H1 (cell line): Measurements from ENCODE around the gene PLEKHN1. TPM values are rescaled to one million over a fixed set of nuclear protein-coding genes. Genes with fewer than 3 reads are reported as not detected.

ENCODE experiments used
- CTCF ChIA-PET: fragments of 300-600 bp; sonication (Branson Sonifier 250); formaldehyde crosslinking; loops from one replicate; lab custom pipeline; 2021; ENCODE audit not compliant: partially characterized antibody; lab: Charles Lee
- POLR2A ChIA-PET: fragments of 300-600 bp; sonication (Branson Sonifier 250); formaldehyde crosslinking; loops from one replicate; lab custom pipeline; 2021; ENCODE audit warnings: inconsistent platforms; ENCODE audit not compliant: partially characterized antibody; lab: Charles Lee
- DNase-seq, 2 experiments: peaks; one replicate each; pipeline versions ENCODE4 v3.0.0 to v3.0.0-alpha.2; 2010 to 2022; ENCODE audit warnings: low spot score in 2 of 2, low read depth in 1 of 2, mixed read lengths in 1 of 2
- FAIRE-seq: peaks from 2 replicates; lab custom pipeline; 2011; peaks lifted over from hg19 to GRCh38; lab: Jason Lieb, UNC
- H2AFZ ChIP-seq: 2 replicates; pipeline ENCODE4 v1.8.1; 2012; ENCODE audit warnings: low read length, inconsistent platforms
- H2AK5ac ChIP-seq: 2 replicates; pipeline ENCODE4 v1.6.1; 2013; ENCODE audit warnings: low read depth, low read length
- H2BK120ac ChIP-seq: replicated peaks from 2 replicates; pipeline ENCODE3; 2013; ENCODE audit warnings: low read depth, low read length, inconsistent platforms
- H2BK12ac ChIP-seq: 2 replicates; pipeline ENCODE4 v1.6.1; 2013; ENCODE audit warnings: low read depth, low read length
- H2BK15ac ChIP-seq: 2 replicates; pipeline ENCODE4 v1.6.1; 2013; ENCODE audit warnings: low read length
- H2BK20ac ChIP-seq: 2 replicates; pipeline ENCODE4 v1.6.1; 2013; ENCODE audit warnings: low read length
- H2BK5ac ChIP-seq: 2 replicates; pipeline ENCODE4 v1.6.1; 2013; ENCODE audit warnings: low read depth, low read length
- H3K14ac ChIP-seq: 2 replicates; pipeline ENCODE4 v1.6.1; 2013; ENCODE audit warnings: inconsistent platforms; ENCODE audit not compliant: insufficient read length
- H3K18ac ChIP-seq: 2 replicates; pipeline ENCODE4 v1.6.1; 2013; ENCODE audit warnings: low read length; ENCODE audit errors: extremely low read depth
- H3K23ac ChIP-seq: 2 replicates; pipeline ENCODE4 v1.6.1; 2013; ENCODE audit warnings: inconsistent platforms; ENCODE audit not compliant: insufficient read length
- H3K23me2 ChIP-seq: 2 replicates; pipeline ENCODE4 v1.6.1; 2013; ENCODE audit warnings: low read depth, low read length
- H3K27ac ChIP-seq: 2 replicates; pipeline ENCODE4 v1.6.1; 2011; ENCODE audit warnings: low read depth, low read length, inconsistent platforms
- H3K27me3 ChIP-seq, 4 experiments: replicated peaks in 1 of 4; 1 replicate in 1 of 4; 2 replicates in 3 of 4; pipeline versions ENCODE4 v1.6.1 to v1.8.1; 2011 to 2013; ENCODE audit warnings: low read length in 3 of 4, mild to moderate bottlenecking in 3 of 4, inconsistent platforms in 2 of 4, mixed read lengths in 2 of 4, moderate library complexity in 1 of 4; ENCODE audit not compliant: control insufficient read depth in 3 of 4, insufficient read depth in 3 of 4; ENCODE audit errors: extremely low read depth in 1 of 4
- H3K36me3 ChIP-seq, 4 experiments: 2 replicates each; pipeline versions ENCODE4 v1.6.1 to v1.8.1; 2011 to 2013; ENCODE audit warnings: mild to moderate bottlenecking in 4 of 4, low read length in 3 of 4, moderate library complexity in 2 of 4, control low read depth in 1 of 4, inconsistent platforms in 1 of 4; ENCODE audit not compliant: insufficient read depth in 4 of 4, control insufficient read depth in 2 of 4
- H3K4ac ChIP-seq: replicated peaks from 2 replicates; pipeline ENCODE3; 2013; ENCODE audit warnings: low read length, low read depth, mixed read lengths, inconsistent platforms; ENCODE audit not compliant: insufficient read length
- H3K4me1 ChIP-seq, 4 experiments: replicated peaks in 1 of 4; 1 replicate in 1 of 4; 2 replicates in 3 of 4; pipeline versions ENCODE4 v1.6.1 to v1.8.1; 2011 to 2013; ENCODE audit warnings: low read length in 3 of 4, inconsistent platforms in 2 of 4, mixed read lengths in 1 of 4; ENCODE audit not compliant: insufficient read depth in 4 of 4, control insufficient read depth in 3 of 4
- H3K4me2 ChIP-seq, 2 experiments: 2 replicates each; pipeline versions ENCODE4 v1.6.1 to v1.8.1; 2011 to 2013; ENCODE audit warnings: low read depth in 2 of 2, low read length in 2 of 2, control low read depth in 1 of 2, inconsistent platforms in 1 of 2, mild to moderate bottlenecking in 1 of 2; ENCODE audit not compliant: insufficient read depth in 1 of 2
- H3K4me3 ChIP-seq, 4 experiments: fragments of 200-600, 300-600 bp in 1 of 4; sonication (generic), shearing (Covaris generic), sonication (Bioruptor Twin) in 1 of 4; 2 replicates each; pipeline versions ENCODE4 v1.5.1 to v1.8.1; 2011 to 2016; ENCODE audit warnings: low read length in 4 of 4, low read depth in 3 of 4, control low read depth in 2 of 4, inconsistent platforms in 2 of 4, mild to moderate bottlenecking in 2 of 4, mixed read lengths in 1 of 4, moderate library complexity in 1 of 4; ENCODE audit not compliant: insufficient read depth in 2 of 4; ENCODE audit errors: extremely low read depth in 1 of 4
- H3K56ac ChIP-seq: replicated peaks from 2 replicates; pipeline ENCODE3; 2013; ENCODE audit warnings: low read depth, mild to moderate bottlenecking, mixed read lengths, low read length, inconsistent platforms; ENCODE audit not compliant: insufficient read length
- H3K79me1 ChIP-seq: 2 replicates; pipeline ENCODE4 v1.6.1; 2013; ENCODE audit warnings: low read depth, low read length, control low read depth
- H3K79me2 ChIP-seq, 2 experiments: 2 replicates each; pipeline versions ENCODE4 v1.6.1 to v1.8.1; 2012 to 2013; ENCODE audit warnings: low read length in 2 of 2, mild to moderate bottlenecking in 2 of 2, inconsistent platforms in 1 of 2; ENCODE audit not compliant: insufficient read depth in 2 of 2, control insufficient read depth in 1 of 2
- H3K9ac ChIP-seq, 4 experiments: replicated peaks in 1 of 4; 1 replicate in 1 of 4; 2 replicates in 3 of 4; pipeline versions ENCODE4 v1.6.1 to v1.8.1; 2011 to 2013; ENCODE audit warnings: low read depth in 3 of 4, low read length in 3 of 4, control low read depth in 2 of 4, mild to moderate bottlenecking in 2 of 4, moderate library complexity in 2 of 4, inconsistent platforms in 1 of 4; ENCODE audit errors: extremely low read depth in 1 of 4
- H3K9me3 ChIP-seq, 2 experiments: 2 replicates each; pipeline versions ENCODE4 v1.6.1 to v1.8.1; 2012 to 2013; ENCODE audit warnings: mild to moderate bottlenecking in 2 of 2, moderate library complexity in 2 of 2, control low read depth in 1 of 2, inconsistent platforms in 1 of 2, low read depth in 1 of 2, low read length in 1 of 2, mixed read lengths in 1 of 2; ENCODE audit not compliant: insufficient read depth in 2 of 2
- H4K20me1 ChIP-seq, 2 experiments: replicated peaks in 1 of 2; 2 replicates each; pipeline versions ENCODE3 to v1.8.1; 2011 to 2013; ENCODE audit warnings: inconsistent platforms in 2 of 2, low read length in 2 of 2, mild to moderate bottlenecking in 1 of 2; ENCODE audit not compliant: insufficient read depth in 2 of 2, control insufficient read depth in 1 of 2
- H4K5ac ChIP-seq: 2 replicates; pipeline ENCODE4 v1.6.1; 2013; ENCODE audit warnings: low read length, low read depth, mixed read lengths, inconsistent platforms; ENCODE audit not compliant: insufficient read length
- H4K8ac ChIP-seq: 2 replicates; pipeline ENCODE4 v1.8.0; 2013; ENCODE audit warnings: mild to moderate bottlenecking, moderate library complexity, low read length, inconsistent platforms; ENCODE audit not compliant: insufficient read depth; ENCODE audit errors: extremely low read depth
- H4K91ac ChIP-seq: replicated peaks from 2 replicates; pipeline ENCODE3; 2013; ENCODE audit warnings: low read length, mixed read lengths, inconsistent platforms; ENCODE audit not compliant: insufficient read length
- PHF8 ChIP-seq: fragments of 200-600 bp; sonication (generic); conservative IDR thresholded peaks from 2 replicates; pipeline ENCODE4 v1.7.1; 2012; ENCODE audit warnings: low read depth, mild to moderate bottlenecking, inconsistent platforms, low read length, moderate library complexity
- RNF2 ChIP-seq: fragments of 200-900, 300-1000 bp; sonication (generic); IDR thresholded peaks from 2 replicates; pipeline ENCODE4 v1.7.1; 2016; ENCODE audit warnings: borderline replicate concordance, low read depth, mild to moderate bottlenecking, antibody characterized with exemption, low read length; ENCODE audit not compliant: poor library complexity, severe bottlenecking; ENCODE audit errors: missing control alignments
- WGBS, 2 experiments: shearing (Covaris generic) in 1 of 2; methylation state at CpG; one replicate each; pipeline versions ENCODE4 v1.1.6 to v1.1.7; 2013 to 2015; ENCODE audit warnings: low lambda C conversion rate in 2 of 2, mixed read lengths in 2 of 2, inconsistent platforms in 1 of 2, low coverage in 1 of 2, missing lambda C conversion rate in 1 of 2; ENCODE audit not compliant: insufficient replicate concordance in 2 of 2, insufficient coverage in 1 of 2, insufficient read length in 1 of 2; ENCODE audit errors: extremely low coverage in 1 of 2, missing lambda C conversion rate in 1 of 2; 5-methylcytosine and 5-hydroxymethylcytosine counted together
- polyA plus RNA-seq, 7 experiments: library from polyadenylated mRNA; depleted of rRNA in 3 of 7; stranded (reverse) in 5 of 7; unstranded in 2 of 7; fragments of >200 nt in 5 of 7; fragments of 200-250 nt in 2 of 7; gene quantifications; 1 replicate in 5 of 7; 2 replicates in 1 of 7; 4 replicates in 1 of 7; pipeline versions ENCODE4 v1.2.1 to v1.2.3, GENCODE V29; 2011 to 2013; ENCODE audit warnings: missing spikeins in 2 of 7, mixed read lengths in 2 of 7
- total RNA-seq: library from RNA; stranded (reverse); fragmentation: NEBNext Ultra II Directional; extraction: Animal tissue kit (Norgen Biotek cat#: 25700); gene quantifications from 2 replicates; pipeline ENCODE4 v1.2.1, GENCODE V29; 2021

The PLEKHN1 gene
- total and polyA plus RNA-seq, 2 of the 8 experiments (the other 6 are each of a cell fraction or from before 2014, with no cell fraction given) = 0.39 to 1.5 TPM

GRCh38 chr1:954927-955326 is 11.4 kb upstream of the PLEKHN1 start:
- peaks cover 6% of the 10 kb centered on the region for H3K23me2 ChIP-seq
- no peak overlapping the region for H3K4me2 ChIP-seq
- no peak overlapping the region for H3K23ac ChIP-seq
- no peak overlapping the region for H2AK5ac ChIP-seq
- peaks cover 19% of the 10 kb centered on the region for H3K79me1 ChIP-seq
- no peak overlapping the region for H2BK120ac ChIP-seq
- H2BK5ac ChIP-seq = no peak overlapping the region
- H3K36me3 ChIP-seq = peaks cover 8 to 60% (median 39%) of the 10 kb centered on the region in 4 experiments; a peak in 7 of 8 replicates
- H2BK20ac ChIP-seq = no peak overlapping the region
- DNase-seq (no peak), FAIRE-seq (no peak)
- ChIA-PET POLR2A (interaction anchor here (8.8 kb wide), 1 partner anchor 13 kb away, joined by 65 read pairs; no protein-coding TSS in a partner anchor), CTCF (interaction anchor here (1.7 to 2.1 kb wide), 3 partner anchors 21 to 109 kb away, joined by 3 to 5 read pairs (median 4); no protein-coding TSS in a partner anchor)
- H3K18ac ChIP-seq = no peak overlapping the region
- no peak overlapping the region for H3K4me3 ChIP-seq
- peaks cover 0 to 4% (median 0%) of the 10 kb centered on the region in 4 experiments; a peak in 1 of 7 replicates for H3K4me1 ChIP-seq
- no peak overlapping the region; the same call in 1 of the 2 replicates for H4K8ac ChIP-seq
- H2BK12ac ChIP-seq = no peak overlapping the region
- H4K5ac ChIP-seq = no peak overlapping the region
- no peaks in the 10 kb centered on the region; a peak in 1 of 4 replicates for H3K9me3 ChIP-seq
- no peak overlapping the region for H3K14ac ChIP-seq
- H3K4ac ChIP-seq = no peak overlapping the region
- no peak overlapping the region for H3K56ac ChIP-seq
- WGBS, 2 experiments = 90% methylated on average over 13 of the region's 13 CpGs; no CpG with 5 or more reads in 1 of the 2 experiments
- no peak overlapping the region for H4K91ac ChIP-seq
- no peak overlapping the region for H3K27ac ChIP-seq
- peaks cover 22 to 29% of the 10 kb centered on the region in 2 experiments for H4K20me1 ChIP-seq
- H3K9ac ChIP-seq = no peak overlapping the region
- peaks cover 0 to 14% of the 10 kb centered on the region in 2 experiments; a peak in 3 of 4 replicates for H3K79me2 ChIP-seq
- no peak overlapping the region for H2AFZ ChIP-seq
- peaks cover 4 to 7% (median 6%) of the 10 kb centered on the region in 4 experiments for H3K27me3 ChIP-seq
- no peak overlapping the region for H2BK15ac ChIP-seq
- TF ChIP-seq PHF8 (no peak), RNF2 (no peak)
- TF ChIP-seq, all 59 proteins: peak for 0
